Memory B cell (primary cell): ENCODE data around the gene PRAMEF2.
"Not testable (repeated sequence)": the region's sequence is repeated elsewhere in the genome, so short reads cannot be mapped to it uniquely, and the experiment has no call there.

ENCODE experiments used
- ATAC-seq: fragments of 150-1000 bp; cut with Tn5 transposase; 2 replicates; pipeline ENCODE4 v1.10.0; 2021; ENCODE audit warnings: low read depth, mild to moderate bottlenecking, moderate library complexity
- DNase-seq, 2 donors: peaks; one replicate each; pipeline ENCODE4 v3.0.0; 2022; ENCODE audit warnings: low spot score in 2 of 2
- H3K27ac Mint-ChIP-seq: one replicate; pipeline ENCODE4 v1.8.0; 2022; ENCODE audit warnings: mild to moderate bottlenecking, moderate library complexity, mixed read lengths
- H3K27me3 Mint-ChIP-seq: one replicate; pipeline ENCODE4 v1.8.0; 2022; ENCODE audit warnings: mixed read lengths
- H3K36me3 Mint-ChIP-seq: one replicate; pipeline ENCODE4 v1.8.0; 2022; ENCODE audit warnings: mild to moderate bottlenecking, mixed read lengths
- H3K4me1 Mint-ChIP-seq: one replicate; pipeline ENCODE4 v1.8.0; 2022; ENCODE audit warnings: mixed read lengths
- H3K4me3 Mint-ChIP-seq: one replicate; pipeline ENCODE4 v1.8.0; 2022; ENCODE audit warnings: mild to moderate bottlenecking, moderate library complexity, mixed read lengths
- H3K9me3 Mint-ChIP-seq: one replicate; pipeline ENCODE4 v1.8.0; 2022; ENCODE audit warnings: mixed read lengths

The PRAMEF2 gene

GRCh38 chr1:12903793-12904572 lies 47.1 kb downstream of the PRAMEF2 start:
- not testable (repeated sequence) for ATAC-seq, H3K27ac Mint-ChIP-seq, DNase-seq, H3K4me3 Mint-ChIP-seq, H3K27me3 Mint-ChIP-seq, H3K4me1 Mint-ChIP-seq, H3K36me3 Mint-ChIP-seq, H3K9me3 Mint-ChIP-seq
